SK-N-SH (cell line): Measurements from ENCODE around the gene FOXL2NB. TPM values are rescaled to one million over a fixed set of nuclear protein-coding genes. Genes with fewer than 3 reads are reported as not detected.

Experiments
- polyA plus RNA-seq, 3 experiments: library from polyadenylated mRNA; depleted of rRNA; stranded (reverse); fragments of >200 nt; gene quantifications; 2 replicates each; pipeline ENCODE4 v1.2.3, GENCODE V29; 2012

FOXL2NB gene
- polyA plus RNA-seq, 1 of the 3 experiments (the other 2 are of a cell fraction) = not detected

Other genes starting within 250 kb of the FOXL2NB start
- 6.8 and 6.9 TPM in 2 replicates for gene PIK3CB, start 112.3 kb upstream of the FOXL2NB start, polyA plus RNA-seq (2012; rRNA removed)
- gene FOXL2, start 80 bp upstream of the FOXL2NB start, polyA plus RNA-seq (2012; rRNA removed) = not detected in 2 replicates
- not detected in 2 replicates for gene PRR23A, start 59.1 kb downstream of the FOXL2NB start, polyA plus RNA-seq (2012; rRNA removed)
- gene PRR23B, start 73.7 kb downstream of the FOXL2NB start, polyA plus RNA-seq (2012; rRNA removed) = not detected in 2 replicates
- not detected in 2 replicates for gene PRR23C, start 97.7 kb downstream of the FOXL2NB start, polyA plus RNA-seq (2012; rRNA removed)